Gastroesophageal sphincter (tissue), 3 donors: ENCODE results near the gene VEGFD.

Experiments
- CTCF ChIP-seq, 4 experiments: fragments of 200-600 bp in 2 of 4; fragments of 450-650 bp in 2 of 4; sonication (generic) in 1 of 4; IDR thresholded peaks; one replicate each; pipeline ENCODE4 v1.5.1; 2017 to 2019; ENCODE audit warnings: antibody characterized with exemption in 4 of 4, mild to moderate bottlenecking in 2 of 4, moderate library complexity in 2 of 4
- POLR2A ChIP-seq, 2 donors: fragments of 450-650 bp; IDR thresholded peaks; one replicate each; pipeline ENCODE4 v1.6.1; 2017; ENCODE audit warnings: antibody characterized with exemption in 2 of 2, mild to moderate bottlenecking in 2 of 2, moderate library complexity in 1 of 2
- POLR2AphosphoS5 ChIP-seq: sonication (generic); formaldehyde crosslinking; IDR thresholded peaks from one replicate; pipeline ENCODE4 v1.6.1; 2017; ENCODE audit warnings: antibody characterized with exemption

GRCh38 chrX:15366506-15367352 lies 17.5 kb downstream of the VEGFD start:
- no peak for TF ChIP-seq POLR2A (IDR thresholded peaks at IDR 0.05)
- no peak for TF ChIP-seq CTCF (IDR thresholded peaks at IDR 0.05)
- TF ChIP-seq POLR2AphosphoS5 = no peak
